Right lobe of liver (tissue), 6 donors: ENCODE data around the gene PLAC1. TPM values are rescaled to one million over a fixed set of nuclear protein-coding genes. Genes with fewer than 3 reads are reported as not detected.

Experiments used
- ATAC-seq, 4 donors: fragments of 200-7000 bp; cut with Tn5 transposase; one replicate each; pipeline ENCODE4 v1.9.1; 2020; ENCODE audit warnings: mild to moderate bottlenecking in 4 of 4, moderate library complexity in 4 of 4
- DNase-seq, 3 donors: peaks; one replicate each; pipeline ENCODE4 v3.0.0-alpha.2; 2020
- H3K27ac ChIP-seq, 3 donors: fragments of 200-600 bp; one replicate each; pipeline ENCODE4 v1.8.0; 2022
- H3K27me3 ChIP-seq, 2 donors: fragments of 200-600 bp; one replicate each; pipeline ENCODE4 v1.8.0; 2022
- H3K36me3 ChIP-seq, 4 donors: fragments of 200-600 bp; sonication (generic) in 1 of 4; one replicate each; pipeline versions ENCODE4 v1.5.1 to v1.8.0; 2017 to 2022; ENCODE audit warnings: control low read depth in 1 of 4
- H3K4me1 ChIP-seq, 4 donors: fragments of 200-600 bp; sonication (generic) in 1 of 4; one replicate each; pipeline versions ENCODE4 v1.5.1 to v1.8.0; 2017 to 2022; ENCODE audit warnings: control low read depth in 1 of 4
- H3K4me3 ChIP-seq, 3 donors: fragments of 200-600 bp; one replicate each; pipeline ENCODE4 v1.8.0; 2022
- H3K9me3 ChIP-seq, 4 donors: fragments of 200-600 bp; sonication (generic) in 1 of 4; one replicate each; pipeline versions ENCODE4 v1.5.1 to v1.8.0; 2017 to 2022; ENCODE audit warnings: control low read depth in 1 of 4
- CTCF ChIP-seq, 4 donors: fragments of 200-600 bp in 3 of 4; fragments of 450-650 bp in 1 of 4; IDR thresholded peaks; one replicate each; pipeline versions ENCODE4 v1.5.1 to v1.8.0; 2016 to 2022; ENCODE audit warnings: antibody characterized with exemption in 4 of 4, mild to moderate bottlenecking in 2 of 4
- POLR2A ChIP-seq: fragments of 450-650 bp; IDR thresholded peaks from one replicate; pipeline ENCODE4 v1.6.1; 2017; ENCODE audit warnings: antibody characterized with exemption, mild to moderate bottlenecking
- whole genome bisulfite sequencing: methylation state at CpG from one replicate; pipeline ENCODE4 v1.1.6; 2018; ENCODE audit warnings: low coverage, low lambda C conversion rate; ENCODE audit not compliant: insufficient coverage; ENCODE audit errors: missing lambda C conversion rate; 5-methylcytosine and 5-hydroxymethylcytosine counted together
- intact Hi-C, 2 donors: fragments of 100-400 bp; cut with DNase I; formaldehyde crosslinking; loops; one replicate each; pipeline versions ENCODE4 v1.11.2 to v1.14.1; 2022
- total RNA-seq, 6 experiments: library from RNA; depleted of rRNA in 2 of 6; stranded (reverse); fragments of >200 nt in 2 of 6; fragmentation: NEBNext Ultra II Directional in 3 of 6; extraction: Animal tissue kit (Norgen Biotek cat#: 25700) in 3 of 6; gene quantifications; one replicate each; pipeline versions ENCODE4 v1.1.0 to v1.2.4, GENCODE V29; 2016 to 2023
- donor health status: DM: no; HTN: yes; CAD: no.
- donor health status: DM: no; HTN: no; CAD: no.
- donor health status: DM: no; HTN: no; CAD: no.
- donor health status: DM: no; HTN: yes; CAD: no.
- donor health status: DM: no; HTN: yes; CAD: no.

The PLAC1 gene
- total RNA-seq, 6 experiments from 2014 or later = not detected

GRCh38 chrX:134591502-134591901, 66.8 kb downstream of the PLAC1 start:
- no peak for DNase-seq
- WGBS = 66% methylated on average over 2 of the region's 2 CpGs

GRCh38 chrX:134588806-134589205, 69.5 kb downstream of the PLAC1 start:
- Histone ChIP-seq H3K27me3 (no peaks in the 10 kb centered on the region), H3K36me3 (no peaks in the 10 kb centered on the region), H3K4me1 (no peaks in the 10 kb centered on the region), H3K9me3 (no peaks in the 10 kb centered on the region), H3K4me3 (no peak overlapping the region), H3K27ac (no peak overlapping the region)
- WGBS = 82% methylated on average over 2 of the region's 3 CpGs
- ATAC-seq (no peak), DNase-seq (no peak)
- no peak for TF ChIP-seq POLR2A
- no peak for TF ChIP-seq CTCF (IDR thresholded peaks at IDR 0.05)
- intact Hi-C loops = no loop called here

More at GRCh38 chrX:134591502-134591901, 66.8 kb downstream of the PLAC1 start:
- Histone ChIP-seq H3K36me3 (no peaks in the 10 kb centered on the region), H3K4me3 (no peak overlapping the region), H3K27ac (no peak overlapping the region), H3K9me3 (no peaks in the 10 kb centered on the region), H3K27me3 (no peaks in the 10 kb centered on the region), H3K4me1 (no peaks in the 10 kb centered on the region)
- ATAC-seq = no peak
- intact Hi-C loops = no loop called here
- TF ChIP-seq POLR2A = no peak
- TF ChIP-seq CTCF (IDR thresholded peaks at IDR 0.05) = no peak

- no peak overlapping the region for H3K27ac ChIP-seq
- H3K27me3 ChIP-seq = no peaks in the 10 kb centered on the region
- 50% methylated on average over 1 of the region's 1 CpG for WGBS
- H3K9me3 ChIP-seq = no peaks in the 10 kb centered on the region
- no peak overlapping the region for H3K4me3 ChIP-seq
- DNase-seq (no peak), ATAC-seq (no peak)
- TF ChIP-seq POLR2A (no peak), CTCF (IDR thresholded peaks at IDR 0.05) (no peak)
- intact Hi-C loops = no loop called here
- no peaks in the 10 kb centered on the region for H3K4me1 ChIP-seq
- H3K36me3 ChIP-seq = no peaks in the 10 kb centered on the region
Observed at GRCh38 chrX:134580907-134581306, 77.4 kb downstream of the PLAC1 start.

DNA sequence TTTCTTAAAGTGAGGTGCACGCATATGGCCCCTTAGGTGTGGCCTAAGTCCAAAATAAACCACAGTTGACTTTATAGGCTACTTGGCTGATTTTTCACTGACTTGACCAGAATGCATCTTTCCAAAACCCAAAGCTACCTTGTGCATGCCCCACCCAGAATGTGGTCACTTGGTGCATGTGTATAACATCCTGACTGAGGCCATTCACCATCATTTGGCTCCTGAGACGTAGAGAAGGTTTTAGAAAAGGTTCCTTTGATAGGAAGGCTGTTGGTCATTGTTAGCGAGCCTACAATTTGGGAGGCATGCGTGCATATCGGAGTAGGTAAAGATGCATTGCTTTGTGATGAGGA, 84.6 kb downstream of the PLAC1 start:
- ATAC-seq (no peak), DNase-seq (no peak)
- WGBS = 63% methylated on average over 4 of the region's 5 CpGs
- H3K27ac ChIP-seq = no peak overlapping the region
- intact Hi-C loops = no loop called here
- no peak for TF ChIP-seq CTCF (IDR thresholded peaks at IDR 0.05)
- no peaks in the 10 kb centered on the region for H3K9me3 ChIP-seq
- H3K4me1 ChIP-seq = no peaks in the 10 kb centered on the region
- peaks cover 0 to 4% of the 10 kb centered on the region in 2 donors for H3K27me3 ChIP-seq
- H3K36me3 ChIP-seq = no peaks in the 10 kb centered on the region
- no peak overlapping the region for H3K4me3 ChIP-seq
